GM06990 (cell line): ENCODE results near the gene DUSP14.

ENCODE experiments used
- DNase-seq: peaks from one replicate; pipeline ENCODE4 v3.0.0-alpha.2; 2011; ENCODE audit not compliant: insufficient read length; ENCODE audit errors: extremely low read depth
- H3K27me3 ChIP-seq: replicated peaks from 2 replicates; pipeline ENCODE4 v1.6.0; 2011; ENCODE audit warnings: low read length; ENCODE audit not compliant: control insufficient read depth, insufficient read depth
- H3K36me3 ChIP-seq: 2 replicates; pipeline ENCODE4 v1.5.1; 2011; ENCODE audit warnings: low read length; ENCODE audit not compliant: control insufficient read depth, insufficient read depth
- H3K4me3 ChIP-seq: replicated peaks from 2 replicates; pipeline ENCODE4 v1.5.1; 2011; ENCODE audit warnings: low read depth, mild to moderate bottlenecking, control low read depth, low read length
- TF ChIP-seq, protein P1 (sequence below): IDR thresholded peaks from 2 replicates; pipeline ENCODE4 v1.5.1; 2011; ENCODE audit warnings: low read length, control low read depth, mild to moderate bottlenecking, inconsistent platforms; ENCODE audit not compliant: insufficient read depth, poor library complexity, severe bottlenecking

Gene DUSP14

DNA sequence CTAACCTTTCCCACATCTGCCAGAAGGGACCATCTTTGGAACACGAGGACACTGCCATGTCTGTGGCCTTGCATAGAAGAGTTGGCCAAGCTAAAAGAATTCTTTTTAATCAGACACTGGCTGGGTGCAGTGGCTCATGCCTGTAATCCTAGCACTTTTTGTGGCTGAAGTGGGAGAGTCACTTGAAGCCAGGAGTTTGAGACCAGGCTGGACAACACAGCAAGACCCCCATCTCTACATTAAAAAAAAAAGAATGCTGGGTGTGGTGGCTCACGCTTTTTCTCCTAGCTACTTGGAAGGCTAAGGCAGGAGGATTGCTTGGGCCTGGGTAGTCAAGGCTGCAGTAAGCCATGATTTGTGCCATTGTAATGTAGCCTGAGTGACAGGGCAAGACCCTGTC, 9.3 kb upstream of the DUSP14 start:
- TF ChIP-seq, protein P1, sequence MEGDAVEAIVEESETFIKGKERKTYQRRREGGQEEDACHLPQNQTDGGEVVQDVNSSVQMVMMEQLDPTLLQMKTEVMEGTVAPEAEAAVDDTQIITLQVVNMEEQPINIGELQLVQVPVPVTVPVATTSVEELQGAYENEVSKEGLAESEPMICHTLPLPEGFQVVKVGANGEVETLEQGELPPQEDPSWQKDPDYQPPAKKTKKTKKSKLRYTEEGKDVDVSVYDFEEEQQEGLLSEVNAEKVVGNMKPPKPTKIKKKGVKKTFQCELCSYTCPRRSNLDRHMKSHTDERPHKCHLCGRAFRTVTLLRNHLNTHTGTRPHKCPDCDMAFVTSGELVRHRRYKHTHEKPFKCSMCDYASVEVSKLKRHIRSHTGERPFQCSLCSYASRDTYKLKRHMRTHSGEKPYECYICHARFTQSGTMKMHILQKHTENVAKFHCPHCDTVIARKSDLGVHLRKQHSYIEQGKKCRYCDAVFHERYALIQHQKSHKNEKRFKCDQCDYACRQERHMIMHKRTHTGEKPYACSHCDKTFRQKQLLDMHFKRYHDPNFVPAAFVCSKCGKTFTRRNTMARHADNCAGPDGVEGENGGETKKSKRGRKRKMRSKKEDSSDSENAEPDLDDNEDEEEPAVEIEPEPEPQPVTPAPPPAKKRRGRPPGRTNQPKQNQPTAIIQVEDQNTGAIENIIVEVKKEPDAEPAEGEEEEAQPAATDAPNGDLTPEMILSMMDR, result no peak

DNA sequence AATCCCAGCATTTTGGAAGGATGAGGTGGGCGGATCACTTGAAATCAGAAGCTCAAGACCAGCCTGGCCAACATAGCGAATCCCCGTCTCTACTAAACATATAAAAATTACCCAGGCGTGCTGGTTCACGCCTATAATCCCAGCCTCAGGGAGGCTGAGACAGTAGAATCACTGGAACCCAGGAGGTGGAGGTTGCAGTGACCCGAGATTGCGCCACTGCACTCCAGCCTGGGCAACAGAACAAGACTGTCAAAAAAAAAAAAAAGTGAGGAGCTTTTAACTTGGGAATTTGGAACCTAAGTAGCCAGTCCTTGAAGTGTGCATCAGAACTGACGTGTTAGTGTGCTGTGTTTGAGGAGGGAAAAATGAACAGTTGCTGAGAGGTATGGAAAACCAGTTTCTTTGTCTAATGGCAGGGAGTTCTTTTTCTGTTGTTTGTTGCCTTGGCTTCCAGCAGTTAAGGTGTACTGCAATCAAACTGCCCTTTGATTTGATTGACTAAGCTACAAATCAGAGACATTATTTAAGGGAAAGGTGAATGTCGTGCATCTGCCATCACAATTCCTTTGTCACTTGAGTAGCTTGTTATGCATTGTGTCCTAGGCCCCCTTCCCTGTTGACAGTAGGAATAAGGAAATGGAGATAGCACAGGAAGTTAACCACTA, 8.6 kb upstream of the DUSP14 start:
- no peak for DNase-seq
- H3K36me3 ChIP-seq, result peaks cover 10% of the 10 kb centered on the region
- TF ChIP-seq, protein P1, result no peak
- no peaks in the 10 kb centered on the region for H3K27me3 ChIP-seq
- H3K4me3 ChIP-seq, result no peak overlapping the region

More for the DNA sequence above, 9.3 kb upstream of the DUSP14 start:
- no peaks in the 10 kb centered on the region for H3K27me3 ChIP-seq
- DNase-seq, result no peak
- H3K36me3 ChIP-seq, result peaks cover 10% of the 10 kb centered on the region
- H3K4me3 ChIP-seq, result no peak overlapping the region

DNA sequence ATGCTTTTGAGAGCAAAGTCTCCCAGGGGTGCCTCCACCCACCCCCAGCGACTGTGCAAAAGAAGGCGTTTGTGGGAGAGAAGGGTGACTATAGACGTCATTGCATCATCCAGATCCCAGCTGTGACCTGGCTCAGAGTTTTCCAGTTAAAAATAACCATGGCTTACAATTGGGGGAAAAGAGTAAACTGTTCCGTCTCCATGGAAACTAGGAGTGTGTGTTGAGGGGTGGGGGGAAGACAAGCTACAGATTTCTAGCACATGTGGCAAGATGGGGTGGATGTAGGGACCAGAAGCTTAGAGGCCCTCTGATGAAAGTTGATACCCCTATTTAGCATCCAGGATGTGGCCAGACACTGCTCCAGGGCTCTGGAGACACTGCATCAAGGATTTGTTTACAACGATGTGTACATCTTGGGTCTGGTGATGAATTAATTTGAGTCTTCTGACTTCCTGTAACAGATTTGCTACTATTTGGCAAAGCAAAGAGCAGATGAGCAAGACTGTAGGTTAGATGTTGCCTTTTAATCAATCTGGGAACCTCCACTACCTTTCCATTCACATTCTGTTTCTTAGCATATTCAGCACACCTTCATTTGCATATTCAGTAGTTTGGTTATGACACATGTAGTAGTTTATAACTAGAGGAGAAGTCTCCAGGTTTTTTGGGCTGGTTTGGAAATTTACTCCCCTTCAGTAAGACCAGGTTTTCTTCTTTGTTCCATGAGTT, 6.2 kb upstream of the DUSP14 start:
- no peak for DNase-seq
- Histone ChIP-seq H3K4me3 (no peak overlapping the region), H3K36me3 (peaks cover 2% of the 10 kb centered on the region; the same call in 1 of the 2 replicates), H3K27me3 (no peaks in the 10 kb centered on the region)
- TF ChIP-seq, protein P1, result no peak

DNA sequence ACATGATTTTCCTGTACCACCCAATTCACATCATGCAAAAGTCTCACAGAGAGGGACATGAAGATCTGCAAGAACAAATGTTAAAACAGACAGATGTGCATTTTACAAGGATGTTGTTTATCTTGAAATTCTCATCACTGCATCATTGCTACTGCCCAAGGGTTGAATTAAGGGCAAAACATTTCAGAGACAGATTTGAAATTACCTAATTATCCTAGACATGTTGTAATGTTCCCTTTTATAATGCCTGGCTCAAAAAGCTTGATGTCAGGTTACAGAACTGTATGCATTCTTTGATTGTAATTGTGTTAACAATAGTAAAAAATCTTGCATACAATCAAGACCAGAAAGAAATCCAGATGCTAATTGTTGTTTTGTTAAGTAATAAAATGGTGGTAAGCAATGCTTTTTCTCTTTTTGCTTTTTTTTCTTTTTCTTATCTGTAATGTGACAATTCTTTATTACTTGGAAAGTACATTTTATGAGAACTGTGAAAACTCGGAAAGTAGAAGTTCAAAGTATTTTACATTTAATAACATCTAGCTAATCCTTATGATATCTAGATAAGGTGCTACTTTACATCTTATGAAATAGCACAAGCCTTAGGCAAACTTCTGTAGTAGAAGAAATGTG, 3.6 kb upstream of the DUSP14 start:
- TF ChIP-seq, protein P1, result no peak
- no peak overlapping the region for H3K4me3 ChIP-seq
- no peaks in the 10 kb centered on the region for H3K27me3 ChIP-seq
- DNase-seq, result no peak
- no peaks in the 10 kb centered on the region; the same call in 1 of the 2 replicates for H3K36me3 ChIP-seq

DNA sequence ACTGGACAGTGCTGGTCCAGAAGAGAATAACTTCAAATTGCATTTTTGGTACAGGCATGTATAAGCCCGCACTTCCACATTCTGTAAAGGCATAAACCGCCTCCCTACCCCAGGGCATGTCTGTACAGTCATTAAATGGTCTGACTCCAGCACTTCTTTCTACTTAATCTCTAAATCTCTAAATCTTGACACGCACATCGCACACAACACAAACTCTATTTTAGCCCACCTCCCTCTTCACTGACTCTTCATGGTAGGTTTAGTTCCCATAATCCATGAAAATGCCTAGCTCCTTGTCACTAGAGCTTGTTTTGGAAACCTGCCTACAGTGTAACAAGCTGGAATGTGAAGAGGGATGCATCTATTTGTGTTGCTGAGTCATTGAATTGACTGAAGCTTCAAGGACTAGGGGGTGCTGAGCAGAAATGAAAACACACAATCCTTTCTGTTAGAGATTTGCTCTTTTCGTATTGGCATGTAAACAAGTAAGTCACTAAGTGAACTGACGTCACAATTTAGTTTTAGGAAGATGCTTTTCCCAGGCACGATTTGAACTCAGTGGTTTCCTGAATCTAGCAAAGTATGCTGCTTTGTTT, 1.6 kb upstream of the DUSP14 start:
- Histone ChIP-seq H3K4me3 (no peak overlapping the region), H3K27me3 (no peaks in the 10 kb centered on the region), H3K36me3 (no peaks in the 10 kb centered on the region; the same call in 1 of the 2 replicates)
- TF ChIP-seq, protein P1, result no peak
- no peak for DNase-seq
